Activated naive CD4-positive, alpha-beta T cell treated with anti-CD3 and anti-CD28 coated beads, Interleukin-2, amount 50 U/mL, for 24 hours (primary cell): ENCODE data around the gene IL7R.

Experiments
- H3K27ac Mint-ChIP-seq: one replicate; pipeline ENCODE4 v1.8.0; 2021; ENCODE audit warnings: mild to moderate bottlenecking, mixed read lengths
- H3K27me3 Mint-ChIP-seq: one replicate; pipeline ENCODE4 v1.8.0; 2021; ENCODE audit warnings: mixed read lengths
- H3K36me3 Mint-ChIP-seq: one replicate; pipeline ENCODE4 v1.8.0; 2021; ENCODE audit warnings: mixed read lengths
- H3K4me1 Mint-ChIP-seq: one replicate; pipeline ENCODE4 v1.8.0; 2021; ENCODE audit warnings: mixed read lengths
- H3K4me3 Mint-ChIP-seq: one replicate; pipeline ENCODE4 v1.8.0; 2021; ENCODE audit warnings: mild to moderate bottlenecking, mixed read lengths
- H3K9me3 Mint-ChIP-seq: one replicate; pipeline ENCODE4 v1.8.0; 2021; ENCODE audit warnings: mixed read lengths

The IL7R gene

DNA sequence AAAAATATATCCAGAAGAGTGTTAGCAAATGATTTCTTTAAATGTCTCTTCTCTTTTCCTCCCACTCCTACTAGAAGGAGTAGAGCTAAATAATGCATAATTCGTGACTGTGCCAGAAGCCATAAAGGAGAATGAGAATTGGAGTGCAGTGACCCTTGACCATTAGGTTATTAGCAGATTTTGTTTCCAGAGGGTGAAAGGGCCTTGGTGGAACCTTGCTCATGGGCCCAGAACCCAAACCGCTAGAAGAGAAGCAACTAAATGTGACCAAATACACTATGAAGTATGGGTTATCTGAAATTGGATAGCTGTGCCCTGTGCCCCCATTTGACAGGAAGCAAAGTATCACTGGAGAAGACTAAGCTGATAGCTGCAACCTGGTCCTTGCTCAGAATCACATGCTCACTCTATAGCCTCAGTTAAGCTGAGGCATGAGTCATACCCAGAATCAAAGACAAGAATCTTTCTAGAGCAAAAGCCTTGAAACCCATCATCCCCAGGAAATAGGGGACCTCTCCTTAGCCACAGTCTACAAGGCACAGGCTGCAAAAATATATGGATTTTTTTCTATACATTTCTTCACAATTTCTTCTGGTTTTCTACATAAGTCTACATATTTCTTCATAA is 45.5 kb downstream of the IL7R start:
- Mint-ChIP-seq H3K4me3 (peak overlapping the region; percentile 12), H3K9me3 (no peaks in the 10 kb centered on the region), H3K4me1 (peaks cover 73% of the 10 kb centered on the region), H3K36me3 (peaks cover 1% of the 10 kb centered on the region), H3K27ac (no peak overlapping the region), H3K27me3 (no peaks in the 10 kb centered on the region)

DNA sequence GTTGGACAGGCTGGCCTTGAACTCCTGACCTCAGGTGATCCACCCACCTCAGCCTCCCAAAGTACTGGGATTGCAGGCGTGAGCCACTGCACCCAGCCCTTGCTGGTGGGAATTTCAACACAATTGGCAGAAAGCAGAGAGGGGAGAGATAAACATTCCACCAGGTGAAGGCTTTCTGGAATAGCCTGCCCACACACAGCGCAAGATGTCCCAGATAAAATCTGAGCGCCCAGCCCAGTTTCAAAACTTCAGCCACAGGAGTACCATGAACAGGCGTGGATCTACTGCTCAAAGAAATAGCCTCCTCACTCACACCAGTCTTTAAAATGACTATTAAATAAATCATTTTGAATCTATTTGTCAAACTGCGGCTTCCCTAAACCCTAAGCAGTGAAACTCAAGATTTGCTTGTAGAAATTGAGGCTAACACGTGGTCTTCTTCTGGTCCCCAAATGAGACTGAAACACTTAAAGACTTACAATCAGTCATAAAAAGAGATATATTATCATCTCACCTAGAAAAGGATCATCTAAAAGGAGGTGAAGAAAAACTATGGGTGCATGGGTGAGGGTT is 47.0 kb downstream of the IL7R start:
- peaks cover 1% of the 10 kb centered on the region for H3K36me3 Mint-ChIP-seq
- peak overlapping the region; percentile 93 for H3K27ac Mint-ChIP-seq
- H3K4me3 Mint-ChIP-seq, result no peak overlapping the region
- H3K27me3 Mint-ChIP-seq, result no peaks in the 10 kb centered on the region
- peaks cover 77% of the 10 kb centered on the region for H3K4me1 Mint-ChIP-seq
- no peaks in the 10 kb centered on the region for H3K9me3 Mint-ChIP-seq

DNA sequence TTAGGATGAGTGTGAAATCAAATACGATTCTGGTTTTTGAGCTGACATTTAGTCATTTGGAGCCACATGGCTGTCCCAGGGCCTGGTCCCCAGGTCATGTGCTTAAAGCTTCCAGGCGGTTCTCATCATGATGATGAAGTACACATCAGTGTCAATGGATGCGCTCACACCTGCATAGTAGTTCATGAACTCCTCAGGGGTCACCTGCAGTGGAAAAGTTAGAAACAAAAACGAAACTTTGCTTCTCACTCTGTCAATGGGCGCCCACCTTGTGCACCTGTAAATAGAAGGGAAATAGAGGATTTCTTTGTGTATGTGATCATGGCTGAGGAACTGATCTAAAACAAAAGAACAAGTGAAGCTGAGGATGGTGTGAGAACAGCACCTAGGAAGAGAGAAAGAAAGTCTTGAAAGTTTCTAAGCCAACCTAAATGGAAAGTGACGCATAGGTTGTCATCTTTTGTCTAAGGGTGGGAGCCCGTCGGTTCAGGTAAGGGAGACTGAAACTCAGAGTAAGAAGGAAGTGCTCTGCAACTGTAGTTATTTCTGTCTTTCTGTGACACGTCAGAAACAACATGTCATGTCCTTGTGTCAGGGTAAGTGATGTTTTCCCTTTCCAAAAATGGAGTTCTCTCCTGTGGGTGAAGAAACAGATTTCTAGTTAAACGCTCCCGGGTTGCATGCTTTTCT is 47.9 kb downstream of the IL7R start:
- Mint-ChIP-seq H3K36me3 (peaks cover 1% of the 10 kb centered on the region), H3K27ac (peak overlapping the region; percentile 93), H3K4me1 (peaks cover 73% of the 10 kb centered on the region), H3K27me3 (no peaks in the 10 kb centered on the region), H3K4me3 (peak overlapping the region; percentile 45), H3K9me3 (no peaks in the 10 kb centered on the region)

DNA sequence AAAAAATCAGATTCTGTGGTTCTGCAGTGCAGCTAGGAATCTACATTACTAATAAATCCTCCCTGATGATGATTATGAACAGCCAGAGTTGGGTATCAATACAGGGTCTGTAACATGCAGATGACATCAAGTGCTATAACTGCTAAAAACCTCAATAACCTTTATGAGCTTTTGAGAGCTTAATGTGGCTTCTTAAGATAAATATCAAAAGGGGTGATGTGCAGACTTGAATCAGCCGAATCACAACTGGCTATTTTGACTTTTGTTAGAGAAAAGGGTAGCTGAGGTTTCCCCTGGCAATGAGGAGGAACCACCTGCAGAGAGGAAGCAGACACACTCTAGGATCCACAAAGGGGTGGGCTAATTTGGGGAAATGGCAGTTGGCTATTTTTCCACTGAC is 51.5 kb downstream of the IL7R start:
- Mint-ChIP-seq H3K9me3 (peaks cover 5% of the 10 kb centered on the region), H3K27me3 (no peaks in the 10 kb centered on the region), H3K36me3 (peaks cover 4% of the 10 kb centered on the region), H3K4me3 (no peak overlapping the region), H3K4me1 (peaks cover 38% of the 10 kb centered on the region), H3K27ac (no peak overlapping the region)

DNA sequence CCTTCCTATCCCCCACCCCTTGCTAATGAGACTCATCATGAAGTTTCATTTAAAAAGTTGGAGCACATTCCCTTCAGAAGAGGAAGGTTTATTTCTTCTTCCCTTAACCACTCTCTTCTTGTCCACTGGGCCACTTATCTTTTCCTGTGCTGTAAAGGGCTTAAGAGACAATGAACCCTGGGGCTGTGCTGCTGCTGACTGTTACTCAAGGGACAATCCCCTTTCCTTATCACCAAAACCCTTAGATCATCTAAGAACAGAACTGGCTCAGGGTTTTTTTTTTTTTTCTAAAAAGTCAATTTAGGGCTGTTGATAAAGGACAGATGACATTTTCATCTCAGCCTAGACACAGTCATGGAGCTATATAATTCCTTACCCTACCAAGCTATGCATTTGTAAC is 52.1 kb downstream of the IL7R start:
- peaks cover 3% of the 10 kb centered on the region for H3K36me3 Mint-ChIP-seq
- H3K4me3 Mint-ChIP-seq, result no peak overlapping the region
- H3K4me1 Mint-ChIP-seq, result peaks cover 34% of the 10 kb centered on the region
- no peaks in the 10 kb centered on the region for H3K27me3 Mint-ChIP-seq
- H3K9me3 Mint-ChIP-seq, result peaks cover 5% of the 10 kb centered on the region
- H3K27ac Mint-ChIP-seq, result no peak overlapping the region

DNA sequence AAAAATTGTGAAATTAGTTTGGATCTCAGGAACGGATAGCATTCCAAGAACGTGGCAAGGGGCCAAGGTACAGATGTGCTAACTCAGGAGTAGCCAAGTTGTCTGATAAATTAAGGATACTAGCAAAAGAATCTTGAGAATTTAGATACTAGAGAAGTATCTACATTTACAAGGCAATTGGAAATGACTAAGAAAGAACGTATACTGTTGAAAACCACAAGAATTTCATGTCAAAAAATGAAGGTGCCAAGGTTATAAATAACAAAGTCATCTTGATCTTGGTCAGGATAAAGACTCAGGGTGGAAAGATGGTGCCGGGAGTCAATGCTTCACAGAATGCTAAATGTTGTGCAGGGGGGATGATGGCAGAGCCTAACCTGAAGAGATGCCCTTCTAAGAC is 62.5 kb downstream of the IL7R start:
- H3K36me3 Mint-ChIP-seq, result peaks cover 11% of the 10 kb centered on the region
- peaks cover 32% of the 10 kb centered on the region for H3K4me1 Mint-ChIP-seq
- peaks cover 8% of the 10 kb centered on the region for H3K9me3 Mint-ChIP-seq
- no peaks in the 10 kb centered on the region for H3K27me3 Mint-ChIP-seq
- peak overlapping the region; percentile 59 for H3K27ac Mint-ChIP-seq
- H3K4me3 Mint-ChIP-seq, result no peak overlapping the region

DNA sequence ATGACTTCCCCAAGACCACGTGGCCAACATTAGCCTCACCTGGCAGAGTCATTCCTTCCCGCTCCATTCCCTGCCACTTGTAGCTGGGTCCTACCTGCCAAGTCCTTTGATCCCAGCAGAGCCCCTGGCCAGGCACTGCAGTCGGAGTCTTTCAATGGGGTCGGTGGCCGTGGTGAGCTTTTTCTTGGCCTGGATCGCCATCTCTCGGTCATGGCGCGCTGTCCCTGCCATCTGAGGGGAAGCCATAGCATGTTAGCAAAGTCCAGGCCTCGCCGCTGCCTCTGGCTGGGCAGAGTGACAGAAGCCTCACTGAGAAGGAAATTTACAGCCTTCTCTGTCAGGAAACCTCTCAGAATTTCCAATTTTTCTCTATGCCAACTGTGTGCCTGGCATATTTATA is 64.2 kb downstream of the IL7R start:
- no peak overlapping the region for H3K27ac Mint-ChIP-seq
- no peak overlapping the region for H3K4me3 Mint-ChIP-seq
- H3K27me3 Mint-ChIP-seq, result no peaks in the 10 kb centered on the region
- H3K9me3 Mint-ChIP-seq, result peaks cover 8% of the 10 kb centered on the region
- H3K4me1 Mint-ChIP-seq, result peaks cover 46% of the 10 kb centered on the region
- peaks cover 9% of the 10 kb centered on the region for H3K36me3 Mint-ChIP-seq

DNA sequence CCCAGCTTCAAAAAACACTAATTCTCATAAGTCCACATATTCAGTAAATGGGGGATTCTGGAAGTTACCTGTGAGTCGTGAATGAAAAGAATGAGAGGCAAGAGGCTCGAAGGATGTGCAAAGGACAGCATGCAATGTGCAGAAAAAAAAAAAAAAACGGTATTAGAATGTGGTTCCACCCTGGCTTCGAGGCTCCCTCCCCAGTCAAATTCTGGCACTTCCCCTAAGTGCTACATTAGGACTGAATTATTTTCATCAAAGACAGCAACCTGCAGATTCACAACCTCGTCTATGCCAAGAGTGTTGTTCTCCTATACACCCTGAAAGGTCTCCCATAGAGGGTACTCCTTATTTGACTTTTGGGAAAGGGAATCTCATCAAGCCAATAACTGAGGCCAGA is 65.2 kb downstream of the IL7R start:
- no peak overlapping the region for H3K4me3 Mint-ChIP-seq
- peaks cover 52% of the 10 kb centered on the region for H3K4me1 Mint-ChIP-seq
- H3K27me3 Mint-ChIP-seq, result no peaks in the 10 kb centered on the region
- H3K36me3 Mint-ChIP-seq, result peaks cover 9% of the 10 kb centered on the region
- H3K9me3 Mint-ChIP-seq, result peaks cover 8% of the 10 kb centered on the region
- H3K27ac Mint-ChIP-seq, result no peak overlapping the region

DNA sequence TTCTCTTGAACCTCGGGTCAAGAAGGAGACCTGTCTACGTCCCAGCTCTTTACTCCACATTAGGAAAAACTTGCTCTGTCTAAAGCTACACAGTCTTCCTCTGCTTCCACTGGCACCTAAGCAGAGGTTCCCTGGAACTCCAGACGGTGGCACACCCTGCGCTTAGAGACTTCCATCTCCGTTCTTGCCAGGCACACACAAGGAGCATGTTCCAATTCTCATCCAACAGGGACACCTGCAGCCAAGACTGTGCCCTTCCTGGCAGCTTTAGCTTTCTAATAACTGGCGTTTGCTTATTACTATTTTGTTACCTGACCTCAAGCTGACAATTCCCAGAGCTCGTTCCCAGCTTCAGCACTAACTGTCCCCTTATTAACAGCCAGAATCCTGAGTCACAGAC is 65.8 kb downstream of the IL7R start:
- Mint-ChIP-seq H3K36me3 (peaks cover 9% of the 10 kb centered on the region), H3K4me1 (peaks cover 52% of the 10 kb centered on the region), H3K4me3 (no peak overlapping the region), H3K9me3 (peaks cover 8% of the 10 kb centered on the region), H3K27me3 (no peaks in the 10 kb centered on the region), H3K27ac (no peak overlapping the region)

DNA sequence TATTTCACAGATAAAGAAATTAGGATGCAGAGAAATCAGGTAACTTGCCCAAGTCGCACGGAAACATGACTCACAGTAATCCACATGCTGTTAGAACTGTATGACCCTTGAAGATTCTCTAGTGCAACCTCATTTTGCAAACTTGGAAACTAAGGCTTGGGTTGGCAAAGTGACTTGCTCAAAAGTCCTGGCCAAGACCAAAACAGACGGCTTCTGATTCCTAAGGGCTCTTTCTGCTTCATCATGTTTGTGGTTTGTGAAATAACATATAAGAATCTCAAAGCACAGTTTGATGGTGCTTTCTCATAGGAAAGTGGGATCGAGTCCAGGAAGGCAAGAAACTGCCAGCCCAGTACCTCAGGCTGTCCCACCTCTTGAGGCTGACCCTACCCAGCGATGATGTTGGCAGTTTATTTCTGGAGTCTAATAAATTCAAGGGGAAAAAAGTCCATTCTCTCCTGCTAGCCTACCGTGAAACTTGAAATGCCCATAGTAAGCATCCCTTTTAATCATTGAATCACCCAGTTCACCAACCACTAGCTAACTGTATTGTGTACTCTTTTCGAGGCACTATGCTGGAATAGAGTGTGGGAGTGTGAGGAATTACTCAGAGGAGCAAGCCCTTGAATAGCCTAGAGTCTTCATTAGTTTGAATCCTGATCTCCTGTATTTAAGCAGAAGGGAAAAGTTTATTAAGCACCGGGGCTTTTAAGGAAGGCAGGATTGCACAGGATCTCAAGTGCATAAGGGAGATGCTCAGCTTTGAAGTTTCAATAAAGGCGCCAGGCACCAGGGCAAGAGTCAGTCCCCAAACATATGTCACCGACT is 67.6 kb downstream of the IL7R start:
- no peaks in the 10 kb centered on the region for H3K27me3 Mint-ChIP-seq
- H3K4me1 Mint-ChIP-seq, result peaks cover 49% of the 10 kb centered on the region
- peaks cover 6% of the 10 kb centered on the region for H3K9me3 Mint-ChIP-seq
- peak overlapping the region; percentile 88 for H3K4me3 Mint-ChIP-seq
- H3K36me3 Mint-ChIP-seq, result peaks cover 4% of the 10 kb centered on the region
- peak overlapping the region; percentile 91 for H3K27ac Mint-ChIP-seq

DNA sequence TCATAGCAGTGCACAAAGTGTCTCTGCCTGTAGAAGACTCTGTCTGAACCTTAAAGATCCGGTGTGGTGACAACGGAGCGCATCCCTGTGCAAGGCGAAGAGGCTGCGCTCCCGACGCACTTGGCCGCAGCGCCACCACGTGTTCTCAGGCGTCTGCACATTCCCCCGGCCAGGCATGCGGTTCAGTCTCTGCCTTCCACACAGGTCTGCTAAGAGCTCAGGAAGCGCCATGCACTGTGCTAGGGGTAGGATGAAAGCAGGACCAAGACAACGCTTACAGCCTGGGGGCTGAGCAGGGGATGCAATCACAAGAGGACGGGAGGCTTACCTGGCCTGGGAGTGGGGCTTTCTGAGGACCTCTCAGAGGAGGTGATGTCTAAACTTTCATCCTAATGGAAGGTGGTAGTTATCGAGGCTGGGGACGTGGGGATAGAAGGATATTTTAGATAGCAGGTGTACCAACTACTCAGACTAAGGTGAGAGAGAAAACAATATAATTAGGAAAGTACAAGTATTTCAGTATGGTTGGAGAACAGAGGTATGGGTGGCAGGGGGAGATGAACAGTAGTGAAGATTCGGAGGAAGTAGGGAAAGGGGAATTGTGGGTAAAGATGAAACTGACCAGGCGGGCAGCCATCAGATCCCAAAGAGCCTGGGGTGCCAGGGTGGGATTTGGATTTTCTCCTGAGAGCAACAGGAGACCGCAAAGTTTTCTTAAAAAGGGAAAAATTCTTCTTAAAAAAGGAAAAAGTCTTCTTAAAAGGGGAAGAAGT is 68.4 kb downstream of the IL7R start:
- no peaks in the 10 kb centered on the region for H3K36me3 Mint-ChIP-seq
- H3K27ac Mint-ChIP-seq, result peak overlapping the region; percentile 91
- H3K4me3 Mint-ChIP-seq, result peak overlapping the region; percentile 88
- H3K9me3 Mint-ChIP-seq, result no peaks in the 10 kb centered on the region
- peaks cover 46% of the 10 kb centered on the region for H3K4me1 Mint-ChIP-seq
- no peaks in the 10 kb centered on the region for H3K27me3 Mint-ChIP-seq

DNA sequence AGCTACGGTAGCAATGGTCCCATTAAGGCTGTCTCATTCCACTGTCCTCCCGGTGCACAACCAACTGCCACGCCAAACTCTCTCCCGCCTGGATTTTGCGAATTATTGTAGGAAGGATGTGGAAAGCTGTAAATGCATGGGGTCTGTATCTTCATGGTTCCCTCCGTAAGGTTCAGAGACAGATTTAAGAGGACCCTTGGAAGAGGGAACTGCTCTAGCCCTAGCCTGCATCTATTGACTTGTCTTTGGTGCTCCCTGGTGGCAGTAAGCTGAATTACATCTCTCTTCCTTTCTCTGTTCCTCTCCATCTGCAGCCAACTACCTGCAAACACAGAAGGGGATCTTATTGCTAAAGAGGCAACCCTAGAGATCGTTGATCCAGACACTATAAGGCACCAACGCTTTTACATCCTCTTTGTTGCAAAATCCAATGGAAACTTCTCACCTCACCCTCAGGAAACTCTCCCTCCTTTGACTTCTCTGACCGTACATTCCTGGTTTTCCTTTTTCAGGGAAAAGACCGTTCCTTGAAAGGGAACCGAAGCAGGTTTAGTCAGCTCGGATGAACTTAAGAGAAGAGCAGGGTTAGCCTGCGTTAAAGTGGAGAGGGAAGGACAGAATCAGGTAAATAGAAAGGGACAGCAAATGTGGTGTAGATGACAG is 69.8 kb downstream of the IL7R start:
- Mint-ChIP-seq H3K4me1 (peaks cover 46% of the 10 kb centered on the region), H3K4me3 (peak overlapping the region; percentile 70), H3K27me3 (no peaks in the 10 kb centered on the region), H3K36me3 (no peaks in the 10 kb centered on the region), H3K9me3 (no peaks in the 10 kb centered on the region), H3K27ac (no peak overlapping the region)
